ENCODE results near the gene NXPE3. TPM values are rescaled to one million over a fixed set of nuclear protein-coding genes. Genes with fewer than 3 reads are reported as not detected.

NXPE3 gene
- total RNA-seq, 1 experiment from 2014 or later: 15.9 TPM

DNA sequence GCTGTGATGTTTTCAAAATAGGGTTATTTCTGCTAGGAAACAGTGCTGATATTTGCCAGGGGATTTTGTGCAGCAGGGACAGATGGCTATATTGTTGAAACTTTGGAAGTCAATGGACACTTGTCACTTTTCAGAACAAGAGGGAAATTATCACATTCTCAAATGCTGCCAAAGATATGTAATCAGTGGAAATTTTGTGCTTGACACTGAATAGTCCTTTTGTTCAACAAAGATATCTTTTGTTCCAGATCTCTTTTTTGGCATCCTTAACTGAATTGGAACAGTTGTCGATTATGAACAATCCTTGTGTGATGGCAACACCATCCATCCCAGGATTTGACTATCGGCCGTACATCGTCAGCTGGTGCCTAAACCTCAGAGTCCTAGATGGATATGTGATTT, 46.8 kb upstream of the NXPE3 start:
- Histone ChIP-seq H3K56ac (ENCODE audit: insufficient read length, low read depth, low read length) (no peak overlapping the region), H2BK15ac (ENCODE audit: low read depth, low read length) (no peak overlapping the region), H3K79me1 (ENCODE audit: insufficient read depth, low read depth, low read length, poor library complexity, severe bottlenecking) (no peaks in the 10 kb centered on the region), H3T11ph (ENCODE audit: low read length) (no peak overlapping the region), H2BK20ac (ENCODE audit: low read depth, low read length, poor library complexity, severe bottlenecking) (no peak overlapping the region), H3K4me1 (ENCODE audit: insufficient read depth, low read length) (no peaks in the 10 kb centered on the region), H2BK5ac (ENCODE audit: insufficient read length, low read length) (no peak overlapping the region), H2BK120ac (ENCODE audit: low read depth, low read length, poor library complexity, severe bottlenecking) (no peak overlapping the region), H3K27ac (ENCODE audit: insufficient read length, low read depth, low read length) (no peak overlapping the region), H3K79me2 (ENCODE audit: insufficient read depth, low read length) (no peaks in the 10 kb centered on the region), H3K9me3 (ENCODE audit: control insufficient read depth, low read depth, low read length) (no peaks in the 10 kb centered on the region), H4K20me1 (ENCODE audit: control insufficient read depth, insufficient read depth, insufficient read length) (no peaks in the 10 kb centered on the region), H2BK12ac (ENCODE audit: insufficient read length, low read depth, low read length) (no peak overlapping the region), H3K14ac (ENCODE audit: insufficient read depth, low read length) (no peak overlapping the region), H4K91ac (ENCODE audit: insufficient read length, low read depth, low read length) (no peak overlapping the region), H2AFZ (ENCODE audit: low read length) (no peak overlapping the region), H4K8ac (replicated peaks; ENCODE audit: insufficient read length, low read depth, low read length) (no peak overlapping the region), H2AK5ac (ENCODE audit: insufficient read length, low read length) (no peak overlapping the region), H3K23me2 (ENCODE audit: insufficient read length, low read depth, low read length, poor library complexity, severe bottlenecking) (no peaks in the 10 kb centered on the region), H4K5ac (ENCODE audit: insufficient read length, low read depth, low read length) (no peak overlapping the region), H3K23ac (ENCODE audit: insufficient read length, low read depth, low read length) (no peak overlapping the region), H3K9ac (ENCODE audit: extremely low read depth, insufficient read length, low read length) (no peak overlapping the region), H3K4me2 (ENCODE audit: insufficient read depth, insufficient read length, low read length) (no peak overlapping the region), H3K27me3 (ENCODE audit: insufficient read depth, low read length) (no peaks in the 10 kb centered on the region), H3K4ac (ENCODE audit: low read depth, low read length) (no peak overlapping the region), H3K18ac (ENCODE audit: insufficient read length, low read depth, low read length) (no peak overlapping the region)
- Mint-ChIP-seq H3K27me3 (ENCODE audit: low read depth) (no peaks in the 10 kb centered on the region), H3K4me3 (no peak overlapping the region), H3K27ac (no peak overlapping the region), H3K9me3 (peaks cover 12 to 22% of the 10 kb centered on the region in 2 experiments), H3K36me3 (ENCODE audit: insufficient read depth in 1 of 3, low read depth in 3 of 3) (peaks cover 51 to 86% (median 83%) of the 10 kb centered on the region in 3 experiments), H3K4me1 (no peaks in the 10 kb centered on the region)
- no peak for DNase-seq
- WGBS (ENCODE audit: extremely low coverage, insufficient read length, low lambda C conversion rate): no CpG with 5 or more reads among the region's 4 CpGs
- TF ChIP-seq, protein P1, sequence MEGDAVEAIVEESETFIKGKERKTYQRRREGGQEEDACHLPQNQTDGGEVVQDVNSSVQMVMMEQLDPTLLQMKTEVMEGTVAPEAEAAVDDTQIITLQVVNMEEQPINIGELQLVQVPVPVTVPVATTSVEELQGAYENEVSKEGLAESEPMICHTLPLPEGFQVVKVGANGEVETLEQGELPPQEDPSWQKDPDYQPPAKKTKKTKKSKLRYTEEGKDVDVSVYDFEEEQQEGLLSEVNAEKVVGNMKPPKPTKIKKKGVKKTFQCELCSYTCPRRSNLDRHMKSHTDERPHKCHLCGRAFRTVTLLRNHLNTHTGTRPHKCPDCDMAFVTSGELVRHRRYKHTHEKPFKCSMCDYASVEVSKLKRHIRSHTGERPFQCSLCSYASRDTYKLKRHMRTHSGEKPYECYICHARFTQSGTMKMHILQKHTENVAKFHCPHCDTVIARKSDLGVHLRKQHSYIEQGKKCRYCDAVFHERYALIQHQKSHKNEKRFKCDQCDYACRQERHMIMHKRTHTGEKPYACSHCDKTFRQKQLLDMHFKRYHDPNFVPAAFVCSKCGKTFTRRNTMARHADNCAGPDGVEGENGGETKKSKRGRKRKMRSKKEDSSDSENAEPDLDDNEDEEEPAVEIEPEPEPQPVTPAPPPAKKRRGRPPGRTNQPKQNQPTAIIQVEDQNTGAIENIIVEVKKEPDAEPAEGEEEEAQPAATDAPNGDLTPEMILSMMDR (conservative IDR thresholded peaks at IDR 0.05): no peak
